Activated CD8-positive, alpha-beta T cell treated with anti-CD3 and anti-CD28 coated beads, Interleukin-2, amount 10 ng/mL, durations not matched to agents 7 days and 5 days (primary cell): Measurements from ENCODE around the gene CNR1. TPM values are rescaled to one million over a fixed set of nuclear protein-coding genes. Genes with fewer than 3 reads are reported as not detected.

Source experiments
- ATAC-seq: fragments of 150-1000 bp; cut with Tn5 transposase; one replicate; pipeline ENCODE4 v1.10.0; 2021; ENCODE audit warnings: moderate library complexity
- CTCF ChIA-PET: fragments of 350-600 bp; sonication (Branson Sonifier 250); formaldehyde crosslinking; loops from one replicate; lab custom pipeline; 2021; ENCODE audit warnings: antibody characterized with exemption; lab: Charles Lee
- POLR2A ChIA-PET: fragments of 350-600 bp; sonication (Branson Sonifier 250); formaldehyde crosslinking; loops from one replicate; lab custom pipeline; 2021; ENCODE audit warnings: antibody characterized with exemption; lab: Charles Lee
- DNase-seq: peaks from one replicate; pipeline ENCODE4 v3.0.0-alpha.2; 2020
- H3K27ac Mint-ChIP-seq: one replicate; pipeline ENCODE4 v1.8.0; 2021; ENCODE audit warnings: mild to moderate bottlenecking, mixed read lengths
- H3K27me3 Mint-ChIP-seq: one replicate; pipeline ENCODE4 v1.8.0; 2021; ENCODE audit warnings: low read depth, mixed read lengths
- H3K36me3 Mint-ChIP-seq: one replicate; pipeline ENCODE4 v1.8.0; 2021; ENCODE audit warnings: low read depth, mixed read lengths
- H3K4me1 Mint-ChIP-seq: one replicate; pipeline ENCODE4 v1.8.0; 2021; ENCODE audit warnings: low read depth, mixed read lengths
- H3K4me3 Mint-ChIP-seq: one replicate; pipeline ENCODE4 v1.8.0; 2021; ENCODE audit warnings: mild to moderate bottlenecking, mixed read lengths
- H3K9me3 Mint-ChIP-seq: one replicate; pipeline ENCODE4 v1.8.0; 2022; ENCODE audit warnings: mixed read lengths; ENCODE audit not compliant: insufficient read depth
- total RNA-seq, 2 experiments: library from RNA; stranded (reverse); gene quantifications; one replicate each; pipeline ENCODE4 v1.2.3, GENCODE V29; 2021

Gene CNR1
- total RNA-seq, 2 experiments from 2014 or later: not detected

GRCh38 chr6:88141561-88142296 is 24.4 kb downstream of the CNR1 start:
- ChIA-PET CTCF (no interaction called here), POLR2A (no interaction called here)
- Mint-ChIP-seq H3K36me3 (no peaks in the 10 kb centered on the region), H3K27me3 (no peaks in the 10 kb centered on the region), H3K9me3 (no peaks in the 10 kb centered on the region), H3K27ac (no peak overlapping the region), H3K4me1 (no peaks in the 10 kb centered on the region), H3K4me3 (no peak overlapping the region)
- no peak for DNase-seq
- ATAC-seq: no peak

DNA sequence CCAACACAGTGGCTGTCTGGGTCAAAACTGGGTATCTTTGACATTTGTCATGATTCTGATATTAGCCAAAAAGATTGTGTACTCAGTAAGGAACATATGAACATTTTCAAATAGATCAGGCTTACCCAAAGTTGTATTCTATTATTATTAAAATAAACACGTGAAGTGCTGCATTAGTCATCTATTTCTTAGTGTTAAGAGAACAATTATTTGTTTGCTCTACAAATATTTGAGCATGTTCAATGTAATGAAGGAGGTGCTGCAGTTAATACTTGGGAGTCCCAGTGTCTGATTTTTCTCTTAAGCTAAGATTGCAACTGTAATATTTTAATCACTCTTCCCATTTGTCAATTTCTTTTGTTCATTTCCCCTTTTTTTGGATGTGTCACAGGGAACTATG is 28.2 kb downstream of the CNR1 start:
- H3K27ac Mint-ChIP-seq: no peak overlapping the region
- no peak overlapping the region for H3K4me3 Mint-ChIP-seq
- ChIA-PET POLR2A (no interaction called here), CTCF (no interaction called here)
- H3K4me1 Mint-ChIP-seq: no peaks in the 10 kb centered on the region
- DNase-seq: no peak
- no peaks in the 10 kb centered on the region for H3K36me3 Mint-ChIP-seq
- H3K27me3 Mint-ChIP-seq: no peaks in the 10 kb centered on the region
- no peaks in the 10 kb centered on the region for H3K9me3 Mint-ChIP-seq
- ATAC-seq: no peak

DNA sequence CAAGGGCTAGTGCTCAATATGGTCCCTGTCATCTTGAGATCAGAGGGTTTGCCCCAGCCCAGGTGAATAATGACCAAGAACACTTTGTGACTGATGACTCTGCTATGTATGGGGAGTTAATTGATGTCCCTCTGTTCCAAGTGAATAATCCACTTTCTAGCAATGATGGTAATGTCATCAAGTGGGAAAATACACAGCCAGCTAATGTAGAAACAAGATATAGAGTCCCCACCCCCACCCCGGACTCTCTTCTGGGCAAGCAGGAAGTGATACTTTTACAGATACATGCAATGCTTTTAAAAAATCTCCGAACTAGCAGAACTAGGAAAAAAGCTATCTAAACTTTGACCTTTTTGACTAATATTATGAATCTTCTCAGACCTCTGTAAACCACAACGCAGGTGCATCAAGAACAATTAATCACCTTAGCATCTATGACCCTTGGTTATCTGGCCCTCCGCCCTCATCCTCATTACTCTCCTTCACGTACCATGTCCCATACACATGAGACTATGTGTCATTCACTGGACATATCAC is 30.5 kb downstream of the CNR1 start:
- Mint-ChIP-seq H3K4me3 (no peak overlapping the region), H3K27me3 (no peaks in the 10 kb centered on the region), H3K4me1 (no peaks in the 10 kb centered on the region), H3K27ac (no peak overlapping the region), H3K36me3 (no peaks in the 10 kb centered on the region), H3K9me3 (no peaks in the 10 kb centered on the region)
- DNase-seq (no peak), ATAC-seq (no peak)
- CTCF ChIA-PET: no interaction called here
- POLR2A ChIA-PET: no interaction called here

DNA sequence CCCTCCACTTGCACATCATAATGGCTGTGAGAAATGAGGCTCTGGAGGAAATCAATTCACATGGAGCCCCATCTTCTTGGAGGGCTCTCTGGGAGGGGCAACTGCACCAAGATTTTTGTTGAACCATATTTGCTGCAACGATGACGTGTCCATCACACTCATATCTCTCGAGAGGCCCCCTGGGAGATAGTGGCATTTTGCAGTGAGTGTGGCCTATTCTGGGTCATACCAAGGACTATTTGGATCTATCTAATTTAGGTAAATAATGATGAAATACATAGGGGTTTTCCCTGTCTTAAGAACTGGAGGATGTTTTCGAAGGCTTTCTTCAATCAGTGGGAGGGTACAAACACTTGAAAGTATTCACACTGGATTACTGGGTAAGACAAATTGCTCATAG is 31.6 kb downstream of the CNR1 start:
- Mint-ChIP-seq H3K27me3 (no peaks in the 10 kb centered on the region), H3K36me3 (no peaks in the 10 kb centered on the region), H3K27ac (no peak overlapping the region), H3K4me1 (no peaks in the 10 kb centered on the region), H3K9me3 (no peaks in the 10 kb centered on the region), H3K4me3 (no peak overlapping the region)
- CTCF ChIA-PET: no interaction called here
- DNase-seq (no peak), ATAC-seq (no peak)
- POLR2A ChIA-PET: no interaction called here

GRCh38 chr6:88133718-88134117 is 32.4 kb downstream of the CNR1 start:
- POLR2A ChIA-PET: no interaction called here
- H3K27ac Mint-ChIP-seq: no peak overlapping the region
- no peaks in the 10 kb centered on the region for H3K36me3 Mint-ChIP-seq
- no peaks in the 10 kb centered on the region for H3K9me3 Mint-ChIP-seq
- CTCF ChIA-PET: no interaction called here
- H3K4me3 Mint-ChIP-seq: no peak overlapping the region
- no peaks in the 10 kb centered on the region for H3K27me3 Mint-ChIP-seq
- H3K4me1 Mint-ChIP-seq: no peaks in the 10 kb centered on the region
- ATAC-seq: no peak
- no peak for DNase-seq

DNA sequence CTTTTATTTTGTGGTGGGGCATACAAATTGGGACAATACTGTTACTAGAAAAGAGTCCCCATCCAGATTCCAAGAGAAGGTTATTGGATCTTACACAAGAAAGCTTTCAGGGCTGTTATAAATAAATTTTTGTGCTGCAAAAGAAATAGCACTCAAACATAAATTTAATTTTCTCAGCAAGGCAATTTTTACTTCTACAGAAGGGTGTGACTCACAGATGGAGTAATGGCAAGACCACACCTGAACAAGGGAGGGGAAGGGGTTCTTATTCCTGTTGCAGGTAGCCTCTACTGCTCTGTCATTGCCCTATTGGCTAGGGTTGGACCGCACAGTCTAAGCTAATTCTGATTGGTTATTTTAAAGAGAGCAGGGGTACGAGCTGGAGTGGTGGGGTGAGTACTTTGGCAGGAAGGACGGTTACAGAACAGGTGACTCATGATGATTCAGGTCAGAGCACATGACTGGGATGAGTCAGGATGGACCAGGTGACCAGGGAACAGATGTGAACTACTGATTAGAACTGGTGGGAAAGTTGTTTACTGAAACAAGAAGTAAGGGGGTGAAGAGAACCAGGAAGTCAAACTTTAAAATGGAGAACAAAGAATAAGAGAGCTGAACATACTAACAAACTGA is 41.1 kb downstream of the CNR1 start:
- Mint-ChIP-seq H3K9me3 (peaks cover 7% of the 10 kb centered on the region), H3K27me3 (no peaks in the 10 kb centered on the region), H3K27ac (no peak overlapping the region), H3K36me3 (no peaks in the 10 kb centered on the region), H3K4me3 (no peak overlapping the region), H3K4me1 (no peaks in the 10 kb centered on the region)
- ATAC-seq (no peak), DNase-seq (no peak)
- ChIA-PET CTCF (no interaction called here), POLR2A (no interaction called here)

DNA sequence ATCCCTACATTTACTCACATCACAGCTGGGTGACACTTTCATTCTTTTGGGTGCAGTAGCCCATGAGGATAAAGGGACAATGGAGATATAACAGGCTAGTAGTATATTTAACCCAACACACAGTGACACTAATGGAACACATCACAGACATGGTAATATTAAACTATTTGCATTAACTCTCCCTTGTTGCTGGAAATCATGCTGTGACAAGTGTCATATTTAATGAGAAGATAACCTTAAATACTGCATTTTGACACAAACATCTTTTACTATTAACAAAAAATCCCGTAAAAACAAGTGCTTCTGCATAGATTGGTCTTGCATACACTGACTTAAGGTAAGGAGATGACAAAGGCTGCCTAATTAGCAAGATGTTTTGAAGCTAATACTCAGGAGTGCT is 45.5 kb downstream of the CNR1 start:
- Mint-ChIP-seq H3K4me1 (no peaks in the 10 kb centered on the region), H3K27ac (no peak overlapping the region), H3K9me3 (peaks cover 7% of the 10 kb centered on the region), H3K27me3 (peaks cover 2% of the 10 kb centered on the region), H3K4me3 (no peak overlapping the region), H3K36me3 (no peaks in the 10 kb centered on the region)
- DNase-seq (no peak), ATAC-seq (no peak)
- POLR2A ChIA-PET: no interaction called here
- CTCF ChIA-PET: no interaction called here

GRCh38 chr6:88119769-88120168 is 46.4 kb downstream of the CNR1 start:
- POLR2A ChIA-PET: no interaction called here
- H3K27me3 Mint-ChIP-seq: peaks cover 2% of the 10 kb centered on the region
- CTCF ChIA-PET: no interaction called here
- H3K4me3 Mint-ChIP-seq: no peak overlapping the region
- DNase-seq: no peak
- H3K27ac Mint-ChIP-seq: no peak overlapping the region
- no peaks in the 10 kb centered on the region for H3K4me1 Mint-ChIP-seq
- no peak for ATAC-seq
- H3K36me3 Mint-ChIP-seq: no peaks in the 10 kb centered on the region
- no peaks in the 10 kb centered on the region for H3K9me3 Mint-ChIP-seq

- Mint-ChIP-seq H3K4me1 (no peaks in the 10 kb centered on the region), H3K36me3 (no peaks in the 10 kb centered on the region), H3K4me3 (no peak overlapping the region), H3K27me3 (peaks cover 2% of the 10 kb centered on the region), H3K9me3 (no peaks in the 10 kb centered on the region), H3K27ac (no peak overlapping the region)
- DNase-seq (no peak), ATAC-seq (no peak)
- CTCF ChIA-PET: no interaction called here
- POLR2A ChIA-PET: no interaction called here
Observed at GRCh38 chr6:88116276-88116675, 49.9 kb downstream of the CNR1 start.

- POLR2A ChIA-PET: no interaction called here
- CTCF ChIA-PET: no interaction called here
- no peaks in the 10 kb centered on the region for H3K9me3 Mint-ChIP-seq
- ATAC-seq (no peak), DNase-seq (no peak)
- no peaks in the 10 kb centered on the region for H3K36me3 Mint-ChIP-seq
- no peak overlapping the region for H3K27ac Mint-ChIP-seq
- H3K4me1 Mint-ChIP-seq: no peaks in the 10 kb centered on the region
- peaks cover 2% of the 10 kb centered on the region for H3K27me3 Mint-ChIP-seq
- H3K4me3 Mint-ChIP-seq: no peak overlapping the region
Observed at GRCh38 chr6:88115307-88115706, 50.8 kb downstream of the CNR1 start.

- DNase-seq: no peak
- peaks cover 2% of the 10 kb centered on the region for H3K27me3 Mint-ChIP-seq
- ChIA-PET CTCF (no interaction called here), POLR2A (no interaction called here)
- H3K27ac Mint-ChIP-seq: no peak overlapping the region
- ATAC-seq: no peak
- no peaks in the 10 kb centered on the region for H3K9me3 Mint-ChIP-seq
- H3K4me1 Mint-ChIP-seq: no peaks in the 10 kb centered on the region
- no peaks in the 10 kb centered on the region for H3K36me3 Mint-ChIP-seq
- no peak overlapping the region for H3K4me3 Mint-ChIP-seq
Observed at GRCh38 chr6:88114838-88115237, 51.3 kb downstream of the CNR1 start.

DNA sequence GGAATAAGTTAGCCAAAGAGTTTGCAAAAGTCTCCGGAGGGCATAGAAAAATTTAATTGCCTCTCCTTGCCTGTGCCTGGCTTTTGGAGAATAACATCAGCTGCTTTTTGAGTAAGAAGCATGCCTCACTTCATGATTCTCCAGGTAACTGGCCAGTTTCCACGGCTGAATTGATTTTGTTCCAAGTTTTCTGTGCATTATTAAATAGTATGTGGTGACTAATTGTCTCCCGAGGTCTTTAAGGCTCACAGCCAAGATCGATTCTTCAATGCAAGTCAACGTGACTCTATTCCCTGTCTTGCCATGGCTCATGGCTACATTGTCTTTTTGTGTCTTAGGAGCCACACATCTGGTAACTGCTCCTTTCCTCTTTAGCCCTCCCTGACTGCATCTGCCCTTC is 54.2 kb downstream of the CNR1 start:
- H3K27me3 Mint-ChIP-seq: peaks cover 2% of the 10 kb centered on the region
- DNase-seq (no peak), ATAC-seq (no peak)
- H3K36me3 Mint-ChIP-seq: no peaks in the 10 kb centered on the region
- no peak overlapping the region for H3K27ac Mint-ChIP-seq
- H3K4me1 Mint-ChIP-seq: no peaks in the 10 kb centered on the region
- POLR2A ChIA-PET: no interaction called here
- H3K9me3 Mint-ChIP-seq: no peaks in the 10 kb centered on the region
- CTCF ChIA-PET: no interaction called here
- no peak overlapping the region for H3K4me3 Mint-ChIP-seq
